CD4-positive, alpha-beta T cell treated with Interleukin-1 beta for 1 hour (primary cell): ENCODE measurements around the gene AFDN.

Experiments
- DNase-seq, 2 donors: peaks; one replicate each; pipeline ENCODE4 v3.0.0-alpha.2; 2020 to 2022

Gene AFDN

GRCh38 chr6:167843023-167843422, 16.3 kb downstream of the AFDN start:
- DNase-seq, result no peak

GRCh38 chr6:167845856-167846255, 19.1 kb downstream of the AFDN start:
- DNase-seq, result no peak

GRCh38 chr6:167846997-167847606, 20.4 kb downstream of the AFDN start:
- DNase-seq, result no peak

- DNase-seq, result no peak
Measured at GRCh38 chr6:167847936-167848335, 21.2 kb downstream of the AFDN start.

GRCh38 chr6:167848783-167849182, 22.1 kb downstream of the AFDN start:
- no peak for DNase-seq

GRCh38 chr6:167849846-167850459, 23.2 kb downstream of the AFDN start:
- no peak for DNase-seq

- DNase-seq, result no peak
Measured at GRCh38 chr6:167850782-167851181, 24.1 kb downstream of the AFDN start.

- no peak for DNase-seq
Measured at GRCh38 chr6:167851370-167851952, 24.8 kb downstream of the AFDN start.

- DNase-seq, result no peak
Measured at GRCh38 chr6:167855825-167856425, 29.2 kb downstream of the AFDN start.

GRCh38 chr6:167856474-167856873, 29.8 kb downstream of the AFDN start:
- no peak for DNase-seq

GRCh38 chr6:167856999-167857660, 30.4 kb downstream of the AFDN start:
- DNase-seq, result no peak

GRCh38 chr6:167858086-167858591, 31.4 kb downstream of the AFDN start:
- DNase-seq, result no peak

GRCh38 chr6:167858842-167859664, 32.3 kb downstream of the AFDN start:
- no peak for DNase-seq

GRCh38 chr6:167860550-167861226, 34.0 kb downstream of the AFDN start:
- DNase-seq, result no peak

GRCh38 chr6:167861424-167861823, 34.7 kb downstream of the AFDN start:
- no peak for DNase-seq

- DNase-seq, result no peak
Measured at GRCh38 chr6:167863897-167864296, 37.2 kb downstream of the AFDN start.

- no peak for DNase-seq
Measured at GRCh38 chr6:167866642-167867041, 39.9 kb downstream of the AFDN start.

GRCh38 chr6:167870321-167870720, 43.6 kb downstream of the AFDN start:
- no peak for DNase-seq

- no peak for DNase-seq
Measured at GRCh38 chr6:167872538-167873210, 46.0 kb downstream of the AFDN start.

GRCh38 chr6:167877994-167878779, 51.5 kb downstream of the AFDN start:
- DNase-seq, result no peak
